Measurements from ENCODE around the gene JARID2.

The JARID2 gene

DNA sequence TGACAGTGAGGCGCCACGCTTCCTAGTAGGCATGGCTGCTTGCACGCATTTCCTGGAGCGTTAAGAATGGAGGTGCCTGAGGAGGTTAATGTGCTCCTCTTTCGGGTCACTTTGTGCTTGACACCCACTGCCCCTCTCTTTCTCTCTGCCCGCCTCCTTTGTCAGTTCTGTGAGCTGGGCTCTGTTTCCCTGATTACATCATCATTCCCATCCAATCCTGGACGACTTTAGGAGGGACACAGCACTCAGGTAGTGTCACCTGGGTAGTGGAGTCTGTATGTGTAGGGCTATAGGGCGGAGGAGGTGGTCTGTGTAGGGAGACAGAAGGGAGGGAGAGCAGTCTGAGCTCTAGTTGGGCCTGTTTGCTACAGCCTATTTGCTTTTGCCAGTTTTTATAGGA, 136.8 kb downstream of the JARID2 start:
- no peak for DNase-seq

GRCh38 chr6:15384901-15385300, 139.0 kb downstream of the JARID2 start:
- no peak for DNase-seq

- DNase-seq = no peak
These were observed 139.7 kb downstream of the JARID2 start for GRCh38 chr6:15385521-15385920.

GRCh38 chr6:15386110-15386755, 140.4 kb downstream of the JARID2 start:
- no peak for DNase-seq

DNA sequence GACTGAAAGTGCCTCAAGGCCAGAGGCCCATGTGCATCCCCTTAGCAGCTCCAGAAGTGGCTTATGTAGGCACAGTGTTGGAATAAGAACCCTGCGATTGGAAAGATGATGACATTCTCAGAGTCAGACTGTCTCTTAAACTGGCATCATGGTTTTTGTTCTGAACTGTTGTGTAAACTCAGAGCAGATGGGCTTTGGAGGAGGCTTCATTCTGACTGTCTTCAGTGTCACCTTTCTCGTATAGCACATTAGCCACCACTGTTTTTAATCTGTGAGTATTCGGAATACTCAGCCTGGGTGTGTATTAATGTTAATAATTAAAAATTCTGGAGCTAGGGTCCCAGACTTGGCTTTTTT, 140.9 kb downstream of the JARID2 start:
- no peak for DNase-seq

DNA sequence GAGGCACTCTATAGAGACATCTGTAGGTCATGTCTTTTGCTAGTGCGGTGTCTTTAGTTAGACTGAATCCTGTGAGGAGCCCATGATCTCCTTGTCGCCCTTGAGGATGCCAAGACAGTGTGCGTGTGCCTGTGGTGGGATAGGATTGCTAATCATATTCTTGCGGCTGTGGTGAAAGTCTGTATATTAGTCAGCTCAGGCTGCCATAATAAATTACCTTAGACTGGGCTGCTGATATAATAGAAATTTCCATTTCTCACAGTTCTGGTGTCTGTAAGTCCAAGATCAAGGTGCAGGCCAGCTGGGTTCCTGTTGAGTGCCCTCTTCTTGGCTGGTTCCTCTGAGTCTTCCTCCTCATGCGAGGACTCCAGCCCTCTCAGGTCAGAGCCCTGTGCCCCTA, 141.2 kb downstream of the JARID2 start:
- no peak for DNase-seq

DNA sequence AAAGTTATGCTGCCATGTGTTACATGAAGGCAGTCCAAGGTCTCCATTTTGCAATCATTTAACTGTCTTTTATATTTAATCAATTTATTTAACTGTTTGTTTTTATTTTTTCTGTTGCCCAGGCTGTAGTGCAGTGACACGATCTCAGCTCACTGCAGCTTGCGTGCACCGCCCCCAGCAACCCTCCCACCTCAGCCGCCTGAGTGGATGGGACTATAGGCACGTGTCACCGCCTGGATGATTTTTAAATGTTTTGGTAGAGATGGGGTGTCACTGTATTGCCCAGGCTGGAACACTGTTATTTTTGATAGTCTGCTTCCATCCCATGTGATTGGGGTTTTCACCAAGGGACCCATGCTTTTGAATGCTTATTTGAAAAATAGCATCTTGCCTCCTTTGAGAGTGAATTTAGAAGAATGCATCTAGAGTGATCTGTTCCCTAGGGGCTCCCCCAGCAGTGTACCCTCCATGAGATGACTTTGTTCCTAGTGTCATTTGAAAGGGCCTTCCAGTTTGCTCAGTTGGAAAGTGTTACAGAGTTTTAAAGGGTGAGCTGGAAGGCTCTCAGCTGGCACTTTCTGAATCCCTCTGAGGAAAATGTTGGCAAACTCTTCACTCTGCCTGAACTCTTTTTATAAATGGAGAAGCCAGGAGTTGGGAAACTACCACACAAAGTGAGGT, 143.4 kb downstream of the JARID2 start:
- DNase-seq = no peak

- DNase-seq = peak; percentile 55
These were observed 144.2 kb downstream of the JARID2 start for GRCh38 chr6:15389765-15390723.

DNA sequence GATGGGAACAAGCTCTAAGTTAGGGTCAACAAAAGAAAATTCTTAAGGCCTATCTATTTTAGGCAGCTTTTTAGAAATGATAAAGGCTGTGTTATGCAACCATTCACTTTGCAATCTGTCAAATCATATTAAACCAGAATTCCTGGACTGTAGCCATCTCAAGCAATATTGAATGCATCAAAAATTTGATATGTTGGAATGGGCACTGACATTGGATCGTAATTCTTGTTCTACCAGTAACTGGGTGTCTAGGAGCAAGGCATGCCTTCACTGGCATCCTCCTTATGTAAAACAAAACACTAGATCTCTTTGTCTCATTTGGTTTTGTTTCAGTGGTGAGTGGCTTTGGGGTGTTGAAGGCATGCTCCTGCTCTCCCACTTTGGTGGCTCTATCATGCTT, 145.6 kb downstream of the JARID2 start:
- DNase-seq = no peak

DNA sequence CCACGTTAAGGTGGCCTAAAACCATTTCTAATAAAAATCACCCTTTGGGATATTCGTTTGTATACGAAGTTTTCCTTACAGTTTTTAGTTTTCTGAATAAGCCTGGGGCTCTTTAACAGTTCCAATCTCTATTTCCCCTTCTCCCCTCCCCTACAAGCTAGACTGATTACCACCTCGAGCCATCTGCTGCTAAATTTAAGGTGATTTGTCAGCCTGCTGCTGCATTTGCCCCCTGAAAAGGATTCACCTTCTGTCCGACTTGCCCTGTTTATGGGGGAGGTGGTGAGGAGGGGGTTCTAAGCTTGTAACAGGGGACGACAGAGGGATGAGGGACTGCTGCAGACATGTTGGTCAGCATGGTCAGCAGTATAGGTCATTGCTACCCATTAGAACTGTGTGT, 146.3 kb downstream of the JARID2 start:
- DNase-seq = no peak

DNA sequence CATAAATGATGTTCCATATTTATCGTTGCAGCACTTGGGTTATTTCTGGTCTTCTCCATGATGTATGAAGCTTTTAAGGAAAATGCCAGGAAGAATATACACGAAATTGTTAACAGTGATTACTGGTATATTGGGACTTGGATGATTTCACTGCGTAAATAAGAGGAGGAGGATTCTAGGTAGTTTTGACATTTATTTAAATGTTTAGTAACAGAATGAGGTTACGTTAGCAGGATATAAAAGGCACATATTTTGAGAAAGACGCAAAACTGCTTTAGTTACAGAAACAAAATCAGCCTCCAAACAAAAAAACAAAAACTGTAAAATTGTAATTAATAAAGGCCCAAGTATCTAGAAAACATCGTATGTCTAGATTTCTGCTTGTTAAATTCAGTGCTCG, 147.7 kb downstream of the JARID2 start:
- DNase-seq = no peak

DNA sequence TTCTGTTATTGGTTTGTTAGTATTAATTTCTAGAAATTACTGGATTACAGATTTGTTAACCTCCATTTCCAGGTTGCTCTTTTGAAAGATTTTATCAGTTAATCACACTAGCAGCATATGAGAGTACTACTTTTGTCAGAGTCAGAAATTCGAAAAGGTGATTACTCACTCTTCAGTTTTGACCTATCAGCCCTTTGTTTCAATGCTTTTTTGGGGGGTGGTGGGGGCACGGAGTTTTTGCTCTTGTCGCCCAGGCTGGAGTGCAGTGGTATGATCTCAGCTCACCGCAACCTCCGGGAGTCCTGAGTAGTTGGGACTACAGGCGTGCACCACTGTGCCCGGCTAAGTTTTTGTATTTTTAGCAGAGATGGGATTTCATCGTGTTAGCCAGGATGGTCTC, 149.2 kb downstream of the JARID2 start:
- no peak for DNase-seq

DNA sequence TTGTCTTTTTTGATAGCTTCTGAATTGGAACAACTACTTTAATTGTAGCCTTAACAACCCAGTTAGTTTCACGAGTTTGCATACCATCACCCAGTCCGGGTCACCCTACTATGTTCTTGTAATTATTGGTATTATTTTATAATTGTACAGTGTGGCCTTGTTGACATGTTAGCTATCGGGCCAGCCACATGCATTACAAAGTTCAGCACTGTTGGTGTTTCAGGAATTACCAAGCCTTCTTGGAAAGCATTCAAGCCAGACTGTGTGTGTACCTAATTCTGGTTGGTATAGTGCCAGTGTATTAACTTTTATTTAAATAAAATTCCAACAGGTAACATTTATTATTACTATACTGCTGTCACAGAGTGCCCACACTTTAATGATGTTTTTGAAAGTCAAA, 150.9 kb downstream of the JARID2 start:
- no peak for DNase-seq

DNA sequence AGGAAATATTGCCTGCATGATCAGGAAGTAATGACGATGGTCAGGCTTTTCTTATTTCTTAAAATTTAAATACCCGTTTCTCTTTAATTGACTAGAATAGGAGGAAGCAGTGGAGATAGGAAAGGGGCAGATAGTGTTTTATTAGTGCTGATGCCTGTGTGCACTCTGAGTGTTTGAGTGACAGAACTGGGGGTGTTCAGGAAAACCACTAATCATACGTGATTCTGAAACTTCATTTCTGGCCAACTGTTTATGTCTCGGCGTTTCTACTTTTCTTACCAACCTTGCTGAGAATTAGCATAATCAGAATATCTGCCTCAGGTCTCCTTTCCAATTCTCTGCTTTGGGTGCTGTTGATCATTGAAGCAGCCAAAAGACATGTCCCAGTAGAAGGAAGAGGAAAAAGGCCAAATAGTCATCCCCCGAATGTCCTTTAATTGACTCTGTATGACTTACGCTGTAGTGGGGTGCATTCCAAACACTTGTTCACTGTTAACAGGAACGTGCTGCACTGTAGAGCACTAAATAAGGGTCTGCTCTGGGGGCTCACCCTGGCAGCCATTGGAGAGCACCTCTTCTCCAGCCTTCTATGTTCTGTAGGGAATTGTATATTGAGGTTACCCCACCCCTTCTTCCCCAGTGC, 152.9 kb downstream of the JARID2 start:
- DNase-seq = no peak

- DNase-seq = no peak
These were observed 154.0 kb downstream of the JARID2 start for GRCh38 chr6:15399641-15400470.

GRCh38 chr6:15400572-15401004, 154.7 kb downstream of the JARID2 start:
- DNase-seq = no peak

DNA sequence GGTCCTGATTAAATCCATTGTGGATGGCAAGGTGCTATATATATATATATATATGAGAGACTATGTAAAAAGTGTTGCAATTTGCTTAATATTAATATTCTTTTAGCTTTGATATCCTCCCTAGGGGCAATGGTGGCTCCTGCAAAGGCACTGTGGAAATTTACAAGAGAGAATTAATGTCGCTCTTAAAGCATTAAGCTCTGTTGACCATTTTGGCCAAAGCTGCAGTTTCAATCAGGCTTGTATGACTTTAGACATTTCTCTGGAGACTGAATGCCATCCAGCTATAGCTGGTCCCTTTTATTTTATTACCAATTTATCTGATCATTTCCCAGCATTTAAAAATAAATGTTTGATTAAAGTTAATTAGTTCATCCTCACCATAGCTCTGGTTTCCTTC, 155.3 kb downstream of the JARID2 start:
- no peak for DNase-seq

- no peak for DNase-seq
These were observed 155.9 kb downstream of the JARID2 start for GRCh38 chr6:15401769-15402250.

GRCh38 chr6:15402406-15403045, 156.7 kb downstream of the JARID2 start:
- DNase-seq = no peak

DNA sequence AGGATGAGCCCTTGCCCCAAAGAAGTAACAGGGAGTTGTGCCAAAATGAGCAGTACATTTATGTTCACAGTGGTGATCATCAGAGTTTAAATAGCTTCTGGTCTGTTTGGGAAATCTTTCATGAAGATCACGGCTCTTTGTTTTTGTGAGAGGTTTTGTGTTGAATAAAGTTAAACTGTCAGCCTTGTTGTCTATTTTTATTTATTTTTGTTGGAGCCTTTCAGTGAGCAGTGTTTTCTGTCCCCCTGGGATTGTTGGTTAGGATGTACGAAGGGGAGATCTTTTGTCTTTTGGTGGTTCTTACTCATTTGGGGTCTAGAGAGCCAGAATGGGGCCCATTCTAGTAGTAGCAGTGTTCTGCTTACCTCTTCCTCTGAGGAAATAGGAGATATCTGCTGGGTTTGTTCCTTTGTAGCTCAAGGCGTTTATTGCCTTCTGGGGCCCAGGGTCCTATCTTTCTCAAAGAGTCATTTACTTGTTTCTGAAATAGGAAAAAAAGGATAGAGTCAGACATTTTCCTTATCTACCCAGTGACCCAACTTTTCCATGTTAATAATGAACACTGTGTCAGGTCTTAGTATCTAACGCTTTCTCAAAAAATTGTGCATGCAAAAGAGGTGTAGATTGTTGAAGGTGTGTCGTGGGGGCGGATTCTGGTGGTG, 157.4 kb downstream of the JARID2 start:
- DNase-seq = no peak

DNA sequence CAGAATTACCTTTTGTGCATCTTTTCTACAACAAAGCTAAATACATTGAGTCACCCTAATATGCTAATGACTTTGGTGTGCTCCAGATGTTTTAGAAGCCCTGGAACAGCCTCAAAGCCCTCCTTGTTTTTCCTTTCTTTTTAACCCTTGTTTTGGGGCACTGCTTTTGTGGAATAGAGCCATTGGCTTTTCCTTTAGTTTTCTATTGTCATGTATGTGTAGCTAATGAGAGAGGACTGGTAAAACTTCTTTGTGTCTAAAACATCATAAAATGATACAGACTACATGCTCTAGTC, 158.8 kb downstream of the JARID2 start:
- DNase-seq = no peak

All from GDM1 (cell line).